SK-N-SH (cell line): ENCODE data around the gene SLC23A1.

ENCODE experiments used
- CHD2 ChIP-seq: fragments of 150-350 bp; IDR thresholded peaks from 2 replicates; pipeline ENCODE4 v1.6.1; 2018; ENCODE audit warnings: low read length; ENCODE audit not compliant: partially characterized antibody
- EP300 ChIP-seq, 2 experiments: IDR thresholded peaks; 2 replicates each; pipeline versions ENCODE4 v1.4.0 to v1.6.1; 2012; ENCODE audit warnings: borderline replicate concordance in 1 of 2, low read depth in 1 of 2, low read length in 1 of 2
- EZH2phosphoT487 ChIP-seq: fragments of 200-600 bp; sonication (generic); IDR thresholded peaks from 2 replicates; pipeline ENCODE4 v1.6.1; 2017; ENCODE audit warnings: low read depth, mixed run types, mild to moderate bottlenecking, antibody characterized with exemption, moderate library complexity, borderline replicate concordance
- FOSL2 ChIP-seq: IDR thresholded peaks from 2 replicates; pipeline ENCODE4 v1.4.0; 2012; ENCODE audit warnings: low read depth, mild to moderate bottlenecking, moderate library complexity, borderline replicate concordance
- GABPA ChIP-seq: IDR thresholded peaks from 2 replicates; pipeline ENCODE4 v1.4.0; 2012; ENCODE audit warnings: low read depth, mild to moderate bottlenecking
- POLR2AphosphoS5 ChIP-seq: IDR thresholded peaks from 2 replicates; pipeline ENCODE4 v1.6.1; 2012; ENCODE audit warnings: low read depth, low read length
- RAD21 ChIP-seq: IDR thresholded peaks from 2 replicates; pipeline ENCODE4 v1.6.1; 2012; ENCODE audit warnings: mild to moderate bottlenecking, low read length
- RFX5 ChIP-seq: IDR thresholded peaks from 2 replicates; pipeline ENCODE4 v1.6.1; 2012; ENCODE audit warnings: mild to moderate bottlenecking, improper control_type of control experiment, low read length
- TAF1 ChIP-seq: IDR thresholded peaks from 2 replicates; pipeline ENCODE4 v1.6.1; 2012; ENCODE audit warnings: low read depth, mild to moderate bottlenecking, low read length, moderate library complexity, borderline replicate concordance
- TF ChIP-seq, protein P1 (sequence below): fragments of 200-600 bp; sonication (generic); IDR thresholded peaks from 2 replicates; pipeline ENCODE4 v1.6.1; 2017; ENCODE audit warnings: antibody characterized with exemption, mild to moderate bottlenecking, moderate library complexity
- TF ChIP-seq, protein P2 (sequence below): IDR thresholded peaks from 2 replicates; pipeline ENCODE4; 2012
- TF ChIP-seq, protein P3 (sequence below): IDR thresholded peaks from 2 replicates; pipeline ENCODE4 v1.4.0; 2012; ENCODE audit warnings: low read depth
- TF ChIP-seq, protein P4 (sequence below): IDR thresholded peaks from 2 replicates; pipeline ENCODE4 v1.4.0; 2012; ENCODE audit warnings: low read depth, borderline replicate concordance
- TF ChIP-seq, protein P5 (sequence below): IDR thresholded peaks from 2 replicates; pipeline ENCODE4 v1.6.1; 2012; ENCODE audit warnings: mild to moderate bottlenecking, low read depth, low read length, moderate library complexity

DNA sequence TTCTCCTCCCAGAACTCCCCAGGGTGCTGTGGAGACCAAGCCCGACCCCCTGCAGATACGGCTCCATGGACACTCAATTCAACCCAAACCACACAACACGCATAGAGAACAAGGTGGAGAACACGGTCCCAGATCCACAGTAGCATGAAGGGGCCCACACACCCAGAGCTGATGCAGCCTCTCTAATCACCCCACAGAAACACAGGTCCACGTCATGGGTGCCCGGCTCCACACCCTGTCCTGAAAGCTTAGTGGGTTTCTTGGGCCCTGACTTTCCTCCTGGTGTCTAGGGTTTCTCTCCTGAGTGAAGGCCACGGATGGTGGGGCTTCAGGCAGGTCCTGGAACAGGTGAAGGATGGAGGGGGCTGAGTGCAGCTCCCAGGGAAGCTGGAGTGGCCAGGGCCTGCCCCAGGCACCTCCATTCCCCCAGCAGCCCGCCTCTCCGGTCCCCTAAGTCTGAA is 1.5 kb upstream of the SLC23A1 start:
- TF ChIP-seq TAF1 (no peak), RFX5 (no peak), EZH2phosphoT487 (no peak), GABPA (no peak), CHD2 (no peak), EP300 (IDR thresholded peaks at IDR 0.05; ENCODE audit: borderline replicate concordance in 1 of 2, low read depth in 1 of 2, low read length in 1 of 2) (no peak), POLR2AphosphoS5 (no peak), FOSL2 (no peak), RAD21 (no peak)
- TF ChIP-seq, protein P1, sequence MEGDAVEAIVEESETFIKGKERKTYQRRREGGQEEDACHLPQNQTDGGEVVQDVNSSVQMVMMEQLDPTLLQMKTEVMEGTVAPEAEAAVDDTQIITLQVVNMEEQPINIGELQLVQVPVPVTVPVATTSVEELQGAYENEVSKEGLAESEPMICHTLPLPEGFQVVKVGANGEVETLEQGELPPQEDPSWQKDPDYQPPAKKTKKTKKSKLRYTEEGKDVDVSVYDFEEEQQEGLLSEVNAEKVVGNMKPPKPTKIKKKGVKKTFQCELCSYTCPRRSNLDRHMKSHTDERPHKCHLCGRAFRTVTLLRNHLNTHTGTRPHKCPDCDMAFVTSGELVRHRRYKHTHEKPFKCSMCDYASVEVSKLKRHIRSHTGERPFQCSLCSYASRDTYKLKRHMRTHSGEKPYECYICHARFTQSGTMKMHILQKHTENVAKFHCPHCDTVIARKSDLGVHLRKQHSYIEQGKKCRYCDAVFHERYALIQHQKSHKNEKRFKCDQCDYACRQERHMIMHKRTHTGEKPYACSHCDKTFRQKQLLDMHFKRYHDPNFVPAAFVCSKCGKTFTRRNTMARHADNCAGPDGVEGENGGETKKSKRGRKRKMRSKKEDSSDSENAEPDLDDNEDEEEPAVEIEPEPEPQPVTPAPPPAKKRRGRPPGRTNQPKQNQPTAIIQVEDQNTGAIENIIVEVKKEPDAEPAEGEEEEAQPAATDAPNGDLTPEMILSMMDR: no peak
- TF ChIP-seq, protein P2, sequence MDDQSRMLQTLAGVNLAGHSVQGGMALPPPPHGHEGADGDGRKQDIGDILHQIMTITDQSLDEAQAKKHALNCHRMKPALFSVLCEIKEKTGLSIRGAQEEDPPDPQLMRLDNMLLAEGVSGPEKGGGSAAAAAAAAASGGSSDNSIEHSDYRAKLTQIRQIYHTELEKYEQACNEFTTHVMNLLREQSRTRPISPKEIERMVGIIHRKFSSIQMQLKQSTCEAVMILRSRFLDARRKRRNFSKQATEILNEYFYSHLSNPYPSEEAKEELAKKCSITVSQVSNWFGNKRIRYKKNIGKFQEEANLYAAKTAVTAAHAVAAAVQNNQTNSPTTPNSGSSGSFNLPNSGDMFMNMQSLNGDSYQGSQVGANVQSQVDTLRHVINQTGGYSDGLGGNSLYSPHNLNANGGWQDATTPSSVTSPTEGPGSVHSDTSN: no peak
- TF ChIP-seq, protein P3, sequence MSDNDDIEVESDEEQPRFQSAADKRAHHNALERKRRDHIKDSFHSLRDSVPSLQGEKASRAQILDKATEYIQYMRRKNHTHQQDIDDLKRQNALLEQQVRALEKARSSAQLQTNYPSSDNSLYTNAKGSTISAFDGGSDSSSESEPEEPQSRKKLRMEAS: no peak
- TF ChIP-seq, protein P4, sequence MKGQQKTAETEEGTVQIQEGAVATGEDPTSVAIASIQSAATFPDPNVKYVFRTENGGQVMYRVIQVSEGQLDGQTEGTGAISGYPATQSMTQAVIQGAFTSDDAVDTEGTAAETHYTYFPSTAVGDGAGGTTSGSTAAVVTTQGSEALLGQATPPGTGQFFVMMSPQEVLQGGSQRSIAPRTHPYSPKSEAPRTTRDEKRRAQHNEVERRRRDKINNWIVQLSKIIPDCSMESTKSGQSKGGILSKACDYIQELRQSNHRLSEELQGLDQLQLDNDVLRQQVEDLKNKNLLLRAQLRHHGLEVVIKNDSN: no peak
- TF ChIP-seq, protein P5, sequence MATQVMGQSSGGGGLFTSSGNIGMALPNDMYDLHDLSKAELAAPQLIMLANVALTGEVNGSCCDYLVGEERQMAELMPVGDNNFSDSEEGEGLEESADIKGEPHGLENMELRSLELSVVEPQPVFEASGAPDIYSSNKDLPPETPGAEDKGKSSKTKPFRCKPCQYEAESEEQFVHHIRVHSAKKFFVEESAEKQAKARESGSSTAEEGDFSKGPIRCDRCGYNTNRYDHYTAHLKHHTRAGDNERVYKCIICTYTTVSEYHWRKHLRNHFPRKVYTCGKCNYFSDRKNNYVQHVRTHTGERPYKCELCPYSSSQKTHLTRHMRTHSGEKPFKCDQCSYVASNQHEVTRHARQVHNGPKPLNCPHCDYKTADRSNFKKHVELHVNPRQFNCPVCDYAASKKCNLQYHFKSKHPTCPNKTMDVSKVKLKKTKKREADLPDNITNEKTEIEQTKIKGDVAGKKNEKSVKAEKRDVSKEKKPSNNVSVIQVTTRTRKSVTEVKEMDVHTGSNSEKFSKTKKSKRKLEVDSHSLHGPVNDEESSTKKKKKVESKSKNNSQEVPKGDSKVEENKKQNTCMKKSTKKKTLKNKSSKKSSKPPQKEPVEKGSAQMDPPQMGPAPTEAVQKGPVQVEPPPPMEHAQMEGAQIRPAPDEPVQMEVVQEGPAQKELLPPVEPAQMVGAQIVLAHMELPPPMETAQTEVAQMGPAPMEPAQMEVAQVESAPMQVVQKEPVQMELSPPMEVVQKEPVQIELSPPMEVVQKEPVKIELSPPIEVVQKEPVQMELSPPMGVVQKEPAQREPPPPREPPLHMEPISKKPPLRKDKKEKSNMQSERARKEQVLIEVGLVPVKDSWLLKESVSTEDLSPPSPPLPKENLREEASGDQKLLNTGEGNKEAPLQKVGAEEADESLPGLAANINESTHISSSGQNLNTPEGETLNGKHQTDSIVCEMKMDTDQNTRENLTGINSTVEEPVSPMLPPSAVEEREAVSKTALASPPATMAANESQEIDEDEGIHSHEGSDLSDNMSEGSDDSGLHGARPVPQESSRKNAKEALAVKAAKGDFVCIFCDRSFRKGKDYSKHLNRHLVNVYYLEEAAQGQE: no peak
